ENCODE results near the gene DMXL1.

GRCh38 chr5:119269061-119269944, 198.4 kb downstream of the DMXL1 start:
- no peak for TF ChIP-seq CTCF (conservative IDR thresholded peaks at IDR 0.05; ENCODE audit: low read depth in 2 of 2)
- TF ChIP-seq POLR2AphosphoS5 (IDR thresholded peaks at IDR 0.05; ENCODE audit: low read depth): no peak
- TF ChIP-seq EZH2 (IDR thresholded peaks at IDR 0.05; ENCODE audit: low read depth, unreplicated experiment): no peak
